GM19468 (cell line): ENCODE results near the gene CPT2.

Experiments
- ATAC-seq: cut with Tn5 transposase; IDR thresholded peaks from one replicate; pipeline ENCODE4 v1.9.1; 2021; ENCODE audit warnings: mild to moderate bottlenecking, moderate library complexity, moderate number of reproducible peaks; ENCODE audit not compliant: unreplicated experiment; ENCODE audit errors: extremely low read depth

CPT2 gene

DNA sequence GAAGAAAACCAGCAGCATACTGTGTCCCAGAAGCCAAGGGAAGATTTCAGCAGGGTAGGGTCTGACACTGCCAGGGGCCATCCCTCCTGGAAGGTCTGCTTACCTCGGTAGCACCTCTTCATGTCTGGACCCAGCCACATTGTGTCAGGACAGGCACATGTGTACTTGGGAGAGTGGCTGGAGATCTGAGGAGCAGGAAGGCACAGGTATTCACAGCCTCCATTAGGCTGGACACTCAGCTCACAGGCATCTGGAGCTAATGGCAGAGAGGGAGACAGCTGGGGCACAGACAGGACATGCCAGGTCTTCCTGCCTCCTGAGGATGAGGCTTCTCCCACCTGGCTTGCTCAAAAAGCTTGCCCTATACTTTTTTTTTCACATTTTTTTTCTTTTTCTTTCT is 61.6 kb downstream of the CPT2 start:
- ATAC-seq: no peak

DNA sequence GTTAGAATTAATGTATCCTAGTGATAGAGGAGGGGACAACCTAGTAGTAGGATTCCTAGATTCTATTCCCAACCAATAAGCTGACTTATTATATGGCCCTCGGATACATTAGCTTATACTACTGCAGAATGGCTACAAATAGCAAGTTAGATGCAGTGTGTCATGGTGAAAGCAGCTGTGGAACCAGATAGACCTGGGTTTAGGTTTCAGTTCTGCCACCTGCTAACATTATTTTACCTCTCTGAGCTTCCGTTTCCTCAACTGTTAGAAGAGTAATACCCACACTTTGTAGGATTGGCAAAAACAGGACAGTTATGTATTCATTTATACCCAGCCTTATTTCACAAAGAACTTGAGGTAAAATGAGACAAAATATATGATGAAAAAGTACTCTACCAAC is 63.3 kb downstream of the CPT2 start:
- no peak for ATAC-seq

DNA sequence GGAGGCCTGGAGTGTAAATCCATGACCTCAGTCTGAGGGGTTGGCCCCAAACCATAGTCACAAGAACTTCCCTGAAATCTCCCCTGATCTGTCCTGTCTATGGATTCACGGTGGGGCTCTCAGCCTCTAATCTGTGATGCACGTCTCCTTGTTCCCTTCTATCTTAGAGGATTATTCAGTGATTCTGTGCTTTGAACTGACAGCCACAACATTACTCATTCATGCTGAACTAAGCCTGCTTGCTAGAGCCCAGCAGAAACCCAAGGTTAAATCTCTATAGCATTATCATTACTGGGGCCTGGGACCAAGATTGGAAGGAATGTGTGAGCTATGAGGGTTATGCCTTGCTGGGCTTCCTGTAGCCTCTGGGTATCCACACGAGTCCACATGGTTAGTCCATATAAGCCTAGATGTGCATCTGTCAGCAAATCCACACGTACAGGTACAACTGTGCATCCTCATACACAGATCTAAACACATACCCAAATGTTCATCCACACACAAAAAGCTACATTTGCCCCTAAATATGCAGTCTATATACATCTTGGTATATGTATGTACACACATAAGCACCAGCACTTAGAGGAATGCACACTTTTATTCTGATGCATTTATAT is 64.1 kb downstream of the CPT2 start:
- no peak for ATAC-seq

DNA sequence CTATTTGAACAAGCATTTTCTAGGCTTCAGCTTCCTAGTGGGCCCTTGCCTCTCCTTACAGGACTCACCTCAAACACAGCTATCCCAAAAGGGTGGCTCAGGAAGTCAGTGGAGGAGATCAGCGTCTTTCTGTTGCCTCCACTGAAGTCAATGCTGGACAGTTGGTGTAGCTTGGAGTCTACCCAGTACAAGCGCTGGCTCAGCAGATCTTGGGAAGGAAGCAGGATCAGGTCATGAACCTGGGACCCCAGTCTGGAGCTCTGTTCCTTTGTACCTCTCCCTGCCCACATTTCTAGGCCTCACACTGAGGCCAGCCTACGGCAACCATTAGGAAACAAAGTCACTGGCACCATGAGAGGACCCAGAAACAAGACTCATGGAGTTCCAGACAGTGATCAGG is 65.4 kb downstream of the CPT2 start:
- no peak for ATAC-seq
